Measurements from ENCODE around the gene HDHD3.

GRCh38 chr9:113326230-113326629, 50.6 kb downstream of the HDHD3 start:
- no peak for TF ChIP-seq CTCF (IDR thresholded peaks at IDR 0.05)
- no peak for TF ChIP-seq POLR2A (IDR thresholded peaks at IDR 0.05)
- TF ChIP-seq POLR2AphosphoS5 (IDR thresholded peaks at IDR 0.05): no peak
